Activated naive CD4-positive, alpha-beta T cell treated with anti-CD3 and anti-CD28 coated beads, Interleukin-2, amount 50 U/mL, for 72 hours (primary cell): ENCODE data around the gene LBX1. TPM values are rescaled to one million over a fixed set of nuclear protein-coding genes. Genes with fewer than 3 reads are reported as not detected.

Experiments
- ATAC-seq, 2 donors: fragments of 150-1000 bp; cut with Tn5 transposase; 2 replicates each; pipeline ENCODE4 v1.10.0; 2021; ENCODE audit warnings: mild to moderate bottlenecking in 2 of 2, moderate library complexity in 2 of 2
- DNase-seq, 2 donors: peaks; one replicate each; pipeline ENCODE4 v3.0.0; 2021 to 2022; ENCODE audit warnings: low spot score in 2 of 2
- H3K27ac Mint-ChIP-seq, 2 donors: one replicate each; pipeline ENCODE4 v1.8.0; 2022; ENCODE audit warnings: mild to moderate bottlenecking in 2 of 2, mixed read lengths in 2 of 2
- H3K36me3 Mint-ChIP-seq, 2 donors: one replicate each; pipeline ENCODE4 v1.8.0; 2022; ENCODE audit warnings: mixed read lengths in 2 of 2
- H3K9me3 Mint-ChIP-seq, 2 donors: one replicate each; pipeline ENCODE4 v1.8.0; 2022; ENCODE audit warnings: mixed read lengths in 2 of 2
- total RNA-seq, 2 donors: library from RNA; stranded (reverse); gene quantifications; one replicate each; pipeline ENCODE4 v1.2.3, GENCODE V29; 2022

LBX1 gene
- total RNA-seq, 2 donors from 2014 or later: not detected

DNA sequence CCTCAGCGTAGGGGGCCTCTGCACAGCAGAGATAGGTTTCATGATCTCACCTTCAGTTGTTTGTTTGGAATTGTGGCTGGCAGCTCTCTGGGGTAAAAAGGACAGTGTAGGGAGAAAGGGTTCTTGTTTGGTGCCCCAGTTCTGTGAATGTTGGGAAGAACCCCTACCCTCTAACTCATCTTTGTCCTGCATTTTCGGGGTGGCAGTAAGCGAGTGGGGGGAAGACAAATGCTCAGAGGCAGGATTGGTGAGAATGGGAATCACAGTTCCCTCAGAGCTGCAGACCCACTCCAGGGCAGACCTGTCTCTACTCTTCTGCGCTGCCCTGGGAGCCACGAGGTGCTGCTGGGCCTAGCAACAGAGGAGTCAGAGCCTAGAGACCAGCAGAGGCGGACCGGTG lies 1.8 kb upstream of the LBX1 start:
- Mint-ChIP-seq H3K27ac (no peak overlapping the region), H3K36me3 (peaks cover 0 to 6% of the 10 kb centered on the region in 2 donors), H3K9me3 (no peaks in the 10 kb centered on the region)
- DNase-seq: no peak
- ATAC-seq: no peak

DNA sequence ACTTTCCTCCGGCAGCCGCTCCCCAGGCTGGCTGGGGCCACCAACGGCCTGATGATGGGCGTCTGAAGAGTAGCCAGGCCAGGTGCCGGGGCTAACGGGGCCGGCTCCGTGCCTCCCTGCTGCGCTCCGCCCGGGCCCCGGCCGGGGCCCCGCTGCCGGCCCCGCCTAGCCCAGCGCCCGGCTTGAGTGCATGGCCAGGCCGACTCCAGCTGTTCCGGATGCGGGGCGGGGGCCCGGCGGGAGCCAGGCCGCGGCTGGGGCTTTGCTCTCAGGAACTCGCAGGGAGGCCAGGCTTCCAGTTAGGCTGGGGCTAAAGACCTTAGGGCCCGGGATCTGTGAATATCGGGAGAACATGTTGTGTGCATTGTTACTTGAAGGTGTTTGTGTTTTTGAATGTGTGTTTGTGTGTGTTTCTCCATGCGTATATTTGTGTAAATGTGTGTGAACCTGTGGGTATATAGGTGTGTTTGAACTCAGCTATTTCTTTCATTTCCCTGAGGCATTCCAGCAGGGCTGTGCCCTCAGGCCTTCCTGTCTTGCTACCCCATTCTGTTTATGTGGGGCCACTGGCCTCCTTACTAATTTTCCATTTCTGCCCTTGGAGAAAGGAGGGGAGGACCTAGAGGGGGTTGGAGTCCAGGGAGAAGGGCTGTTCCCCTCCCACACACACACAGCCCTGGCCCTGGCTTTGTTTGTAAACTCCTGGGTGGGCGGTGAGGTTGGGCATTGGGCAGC lies 1.1 kb upstream of the LBX1 start:
- H3K27ac Mint-ChIP-seq: peak overlapping the region in 1 of 2 donors; percentile 74
- ATAC-seq (no peak), DNase-seq (no peak)
- peaks cover 0 to 6% of the 10 kb centered on the region in 2 donors for H3K36me3 Mint-ChIP-seq
- H3K9me3 Mint-ChIP-seq: no peaks in the 10 kb centered on the region

DNA sequence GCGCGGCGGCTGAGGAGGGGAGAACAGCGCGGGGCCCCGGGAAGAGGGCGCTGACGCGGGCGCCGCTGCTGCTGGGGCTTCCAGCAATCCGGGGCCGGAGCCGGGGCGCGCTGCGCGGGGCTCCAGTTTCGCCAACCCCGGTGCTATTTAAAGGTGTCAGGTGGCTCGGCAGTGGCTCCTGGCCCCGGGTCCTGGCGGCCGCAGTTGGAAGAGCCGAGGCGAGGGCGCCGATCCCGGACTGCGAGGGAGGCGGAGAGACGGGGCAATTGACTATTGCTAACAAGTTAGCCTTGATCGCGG lies 347 bp downstream of the LBX1 start:
- Mint-ChIP-seq H3K36me3 (peaks cover 0 to 12% of the 10 kb centered on the region in 2 donors), H3K27ac (no peak overlapping the region), H3K9me3 (no peaks in the 10 kb centered on the region)
- no peak for DNase-seq
- no peak for ATAC-seq

DNA sequence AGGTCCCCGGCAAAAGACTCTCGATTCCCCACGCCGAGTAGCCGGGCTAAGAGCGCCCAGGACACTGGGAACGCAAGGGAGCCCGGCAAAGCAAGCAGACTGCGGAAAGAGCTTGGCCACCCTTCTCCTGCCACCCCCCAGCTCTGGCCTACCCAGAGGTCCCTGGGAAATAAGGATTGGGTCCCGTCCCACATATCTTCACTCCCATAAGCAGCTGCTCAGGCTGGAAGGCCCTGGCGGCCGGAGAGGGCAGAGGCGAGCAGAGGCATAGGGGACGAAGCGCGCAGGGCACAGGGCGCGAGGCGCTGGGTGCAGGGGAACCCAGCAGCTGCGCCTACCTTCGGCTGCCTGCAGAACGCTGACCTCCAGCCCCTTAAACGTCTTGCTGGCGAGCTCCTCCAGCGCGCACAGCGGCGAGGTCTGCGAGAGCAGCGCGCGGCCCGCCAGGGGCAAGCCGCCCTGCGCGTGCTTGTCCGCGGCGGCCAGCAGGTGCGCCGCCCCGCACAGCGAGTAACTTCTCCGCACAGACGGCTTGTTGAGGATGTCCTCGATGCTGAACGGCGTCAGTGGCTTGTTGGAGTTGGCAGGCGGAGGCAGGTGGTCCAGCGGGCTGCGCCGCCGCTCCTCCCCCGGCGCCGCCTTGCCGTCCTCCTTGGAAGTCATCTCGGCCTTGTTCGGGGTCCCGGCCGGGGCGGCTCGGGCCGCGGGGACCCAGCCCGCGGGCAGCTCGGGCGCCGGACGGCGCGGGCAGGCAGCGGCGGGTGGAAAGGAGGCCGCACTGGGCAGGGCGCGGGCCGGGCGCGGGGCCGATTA lies 904 bp downstream of the LBX1 start:
- H3K27ac Mint-ChIP-seq: peak overlapping the region in 1 of 2 donors; percentile 81
- H3K9me3 Mint-ChIP-seq: no peaks in the 10 kb centered on the region
- ATAC-seq: peak; percentile 18 to 35
- DNase-seq: no peak
- H3K36me3 Mint-ChIP-seq: peaks cover 0 to 12% of the 10 kb centered on the region in 2 donors

DNA sequence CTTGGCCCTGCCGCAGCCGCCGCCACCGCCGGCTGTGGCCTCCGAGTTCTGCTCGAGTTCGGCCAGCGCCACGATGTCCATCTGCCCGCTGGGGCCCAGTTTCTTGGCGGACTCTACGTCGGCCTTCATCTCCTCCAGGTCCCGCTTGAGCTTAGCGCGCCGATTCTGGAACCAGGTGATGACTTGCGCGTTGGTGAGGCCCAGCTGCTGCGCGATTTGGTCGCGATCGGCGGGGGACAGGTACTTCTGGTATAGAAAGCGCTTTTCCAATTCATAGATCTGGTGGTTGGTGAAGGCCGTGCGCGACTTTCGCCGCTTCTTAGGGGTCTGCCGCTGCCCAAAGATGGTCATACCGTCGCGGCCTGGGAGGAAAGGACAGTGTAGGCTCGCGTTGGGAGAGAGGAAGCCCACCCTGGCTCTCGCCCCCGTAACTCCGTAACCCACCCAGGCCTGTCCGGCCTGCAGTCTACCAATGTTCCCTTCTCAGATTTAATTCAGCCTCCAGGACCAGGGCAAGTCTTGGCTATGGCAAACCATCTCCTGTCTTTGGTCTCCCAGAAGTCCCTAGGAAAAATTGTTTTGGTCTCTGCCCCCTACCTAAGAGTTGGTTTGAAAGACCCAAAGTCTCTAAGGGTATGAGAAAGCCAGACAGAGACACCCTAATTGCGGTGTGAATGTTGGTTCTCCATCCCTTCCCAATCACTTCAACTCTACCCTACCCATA lies 1.7 kb downstream of the LBX1 start:
- Mint-ChIP-seq H3K27ac (peak overlapping the region in 1 of 2 donors; percentile 81), H3K9me3 (no peaks in the 10 kb centered on the region), H3K36me3 (peaks cover 0 to 12% of the 10 kb centered on the region in 2 donors)
- ATAC-seq: no peak
- no peak for DNase-seq

- peaks cover 0 to 6% of the 10 kb centered on the region in 2 donors for H3K36me3 Mint-ChIP-seq
- H3K9me3 Mint-ChIP-seq: no peaks in the 10 kb centered on the region
- ATAC-seq: peak in 1 of 2 donors; percentile 28
- peak overlapping the region in 1 of 2 donors; percentile 93 for H3K27ac Mint-ChIP-seq
- no peak for DNase-seq
Observed at GRCh38 chr10:101226491-101227428, 2.5 kb downstream of the LBX1 start.

- peaks cover 0 to 6% of the 10 kb centered on the region in 2 donors for H3K36me3 Mint-ChIP-seq
- ATAC-seq: no peak
- no peaks in the 10 kb centered on the region for H3K9me3 Mint-ChIP-seq
- no peak for DNase-seq
- H3K27ac Mint-ChIP-seq: peak overlapping the region in 1 of 2 donors; percentile 93
Observed at GRCh38 chr10:101225846-101226421, 3.3 kb downstream of the LBX1 start.

GRCh38 chr10:101224910-101225823 lies 4.1 kb downstream of the LBX1 start:
- Mint-ChIP-seq H3K27ac (peak overlapping the region in 1 of 2 donors; percentile 38), H3K36me3 (peaks cover 0 to 6% of the 10 kb centered on the region in 2 donors), H3K9me3 (no peaks in the 10 kb centered on the region)
- no peak for ATAC-seq
- DNase-seq: no peak

- peak overlapping the region in 1 of 2 donors; percentile 75 for H3K27ac Mint-ChIP-seq
Observed at GRCh38 chr10:101224060-101224909, 5.0 kb downstream of the LBX1 start.

DNA sequence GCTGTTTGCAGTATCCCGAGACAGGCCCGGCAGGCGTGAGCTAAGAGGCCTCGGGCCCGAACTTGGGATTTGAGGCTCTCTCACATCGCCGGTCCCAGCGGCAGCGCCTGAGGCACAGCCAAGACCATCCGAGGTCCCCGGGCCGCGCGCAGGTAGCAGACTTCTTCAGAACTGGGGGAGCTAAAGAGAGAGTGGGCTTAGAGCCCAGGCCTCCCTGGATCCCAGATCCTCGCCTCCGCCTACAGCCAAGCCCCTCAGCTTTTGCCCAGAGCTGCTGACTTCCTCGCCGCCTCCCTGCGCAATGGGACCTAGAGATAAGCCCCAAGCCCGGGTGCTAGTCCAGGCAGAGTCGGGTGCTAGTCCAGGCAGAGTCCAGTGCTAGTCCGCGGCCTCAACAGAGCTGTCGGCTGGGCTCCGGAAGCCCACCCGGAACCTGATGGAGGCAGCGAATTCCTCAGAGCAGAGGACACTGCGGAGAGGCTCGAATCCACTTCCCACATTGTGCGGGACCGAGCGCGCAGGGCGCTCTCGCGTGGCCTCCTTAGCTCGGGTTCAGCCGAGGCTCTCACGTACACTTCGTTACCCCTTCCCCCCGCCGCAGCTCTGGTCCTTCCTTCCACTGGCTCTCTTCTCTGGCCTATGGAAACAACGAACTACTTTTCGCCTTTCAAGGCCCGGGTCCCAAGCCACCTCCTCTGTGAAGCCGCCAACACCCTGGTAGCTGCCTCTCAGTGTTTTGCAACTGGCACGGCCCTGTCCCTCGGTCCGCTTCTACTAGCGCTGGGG lies 5.8 kb downstream of the LBX1 start:
- no peak for DNase-seq
- Mint-ChIP-seq H3K27ac (peak overlapping the region in 1 of 2 donors; percentile 75), H3K36me3 (peaks cover 0 to 6% of the 10 kb centered on the region in 2 donors), H3K9me3 (no peaks in the 10 kb centered on the region)
- peak in 1 of 2 donors; percentile 4 for ATAC-seq

More at GRCh38 chr10:101224060-101224909, 5.0 kb downstream of the LBX1 start:
- H3K9me3 Mint-ChIP-seq: no peaks in the 10 kb centered on the region
- H3K36me3 Mint-ChIP-seq: peaks cover 0 to 6% of the 10 kb centered on the region in 2 donors
- DNase-seq (no peak), ATAC-seq (no peak)

GRCh38 chr10:101222683-101223273 lies 6.5 kb downstream of the LBX1 start:
- Mint-ChIP-seq H3K27ac (no peak overlapping the region), H3K9me3 (no peaks in the 10 kb centered on the region), H3K36me3 (peaks cover 0 to 6% of the 10 kb centered on the region in 2 donors)
- DNase-seq (no peak), ATAC-seq (peak in 1 of 2 donors; percentile 47)

GRCh38 chr10:101221963-101222531 lies 7.2 kb downstream of the LBX1 start:
- H3K9me3 Mint-ChIP-seq: no peaks in the 10 kb centered on the region
- no peak for DNase-seq
- H3K36me3 Mint-ChIP-seq: peaks cover 0 to 6% of the 10 kb centered on the region in 2 donors
- peak in 1 of 2 donors; percentile 16 for ATAC-seq
- no peak overlapping the region for H3K27ac Mint-ChIP-seq

DNA sequence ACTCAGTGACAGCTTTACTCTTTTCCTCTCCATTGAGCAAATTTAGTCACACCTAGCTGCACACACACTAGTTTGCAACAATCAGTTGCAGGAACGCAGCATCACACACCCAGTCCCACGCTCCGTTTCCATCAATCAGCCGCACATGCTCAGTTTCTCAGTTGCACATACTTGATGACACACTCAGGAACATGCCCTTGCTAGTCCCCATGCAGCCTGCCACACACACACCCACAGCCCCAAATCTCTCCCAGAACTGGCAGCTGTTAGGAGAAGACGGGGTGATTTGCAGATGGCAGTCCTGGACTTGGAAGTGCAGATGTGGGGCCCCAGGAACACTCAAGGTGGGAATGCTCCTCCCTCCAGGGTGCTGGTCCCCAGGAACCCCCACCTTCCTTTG lies 7.7 kb downstream of the LBX1 start:
- DNase-seq: no peak
- peak; percentile 27 to 72 for ATAC-seq
- H3K27ac Mint-ChIP-seq: peak overlapping the region in 1 of 2 donors; percentile 1
- H3K9me3 Mint-ChIP-seq: no peaks in the 10 kb centered on the region
- peaks cover 0 to 8% of the 10 kb centered on the region in 2 donors for H3K36me3 Mint-ChIP-seq
